NCI-H2227 treated with DMSO at 0.1 percent for 48 hours (cell line): Measurements from ENCODE around the gene IGSF3.

Experiments used
- DNase-seq: peaks from one replicate; lab custom pipeline; 2025; lab: John Stamatoyannopoulos, UW

Gene IGSF3

DNA sequence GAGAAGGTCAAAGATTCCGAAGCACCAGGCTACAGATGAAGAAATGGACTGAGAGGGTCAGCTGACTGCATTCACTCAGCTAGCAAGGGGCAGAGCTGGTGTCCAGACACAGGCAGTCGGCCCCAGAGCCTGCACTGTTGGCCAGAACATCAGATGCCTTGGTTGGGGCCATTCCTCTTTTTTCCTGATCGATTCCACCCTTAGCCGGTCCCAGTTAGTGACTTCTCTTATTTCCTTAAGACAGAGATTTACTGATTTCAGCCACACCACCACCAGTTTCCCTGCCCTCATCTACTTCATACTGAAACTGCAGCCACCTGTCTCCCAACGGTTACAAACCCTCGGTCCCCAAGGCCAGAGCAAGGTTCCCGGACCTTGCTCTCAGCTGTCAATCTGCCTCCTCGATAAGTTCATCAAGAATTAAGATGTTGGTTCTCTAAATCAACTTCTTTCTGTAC is 108.2 kb downstream of the IGSF3 start:
- no peak for DNase-seq

DNA sequence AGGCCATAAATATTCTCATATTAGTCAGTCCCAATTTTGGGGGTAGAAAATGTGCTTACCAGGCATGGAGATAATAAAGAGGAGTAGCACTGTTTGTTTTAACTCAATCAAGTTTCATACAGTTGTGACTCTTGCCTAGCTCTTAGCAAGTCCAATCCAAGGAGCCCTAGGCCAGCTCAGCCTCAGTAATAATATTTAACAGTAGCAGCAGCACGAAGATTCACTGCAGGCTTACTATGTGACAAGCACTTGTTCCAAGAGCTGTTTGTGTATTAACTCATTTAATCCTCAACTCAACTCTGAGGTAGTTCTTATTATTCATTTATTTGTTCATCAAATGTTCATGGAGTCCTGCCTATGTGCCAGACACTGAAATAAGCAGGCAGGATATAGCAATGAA is 109.0 kb downstream of the IGSF3 start:
- DNase-seq, result no peak

DNA sequence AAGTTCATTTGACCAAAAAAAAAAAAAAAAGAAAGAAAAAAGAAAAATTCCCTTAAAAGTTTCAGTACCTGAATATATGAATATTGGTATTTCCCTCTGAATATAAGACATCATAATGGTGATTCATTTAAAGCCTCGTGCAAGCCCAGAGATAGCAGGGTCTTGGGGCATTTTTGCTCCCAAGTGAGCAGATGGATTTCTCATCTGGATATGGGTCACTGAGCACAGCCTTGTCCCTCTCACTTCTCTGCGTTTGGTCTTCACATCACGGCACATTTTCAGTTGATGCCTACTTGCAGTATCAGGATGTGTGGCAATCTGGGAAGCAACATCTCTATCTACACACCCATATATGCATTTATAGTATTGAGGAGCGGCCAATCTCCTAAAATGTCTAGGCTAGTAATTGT is 109.4 kb downstream of the IGSF3 start:
- DNase-seq, result no peak

DNA sequence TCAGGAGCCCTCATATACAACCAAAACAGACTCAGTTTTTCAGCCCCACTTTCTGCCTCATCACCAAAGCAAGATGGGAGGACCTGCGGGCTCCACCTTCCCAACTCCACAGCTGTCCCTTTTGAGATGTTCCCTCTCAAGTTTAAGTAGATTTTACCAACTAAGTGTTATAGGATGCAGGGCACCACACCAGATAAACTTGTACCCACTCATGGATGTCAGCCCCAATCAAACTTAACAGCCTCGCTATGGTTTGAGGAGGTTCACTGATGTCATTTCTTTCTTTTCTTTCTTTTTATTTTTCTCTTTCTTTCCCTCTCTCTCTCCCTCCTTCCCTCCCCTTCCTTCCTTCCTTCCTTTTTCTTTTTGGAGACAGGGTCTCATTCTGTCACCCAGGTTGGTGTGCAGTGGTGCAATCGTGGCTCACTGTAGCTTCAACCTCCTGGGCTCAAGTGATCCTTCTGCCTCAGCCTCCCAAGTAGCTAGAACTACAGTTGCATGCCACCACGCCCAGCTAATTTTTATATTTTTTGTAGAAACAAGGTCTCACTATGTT is 110.1 kb downstream of the IGSF3 start:
- no peak for DNase-seq

DNA sequence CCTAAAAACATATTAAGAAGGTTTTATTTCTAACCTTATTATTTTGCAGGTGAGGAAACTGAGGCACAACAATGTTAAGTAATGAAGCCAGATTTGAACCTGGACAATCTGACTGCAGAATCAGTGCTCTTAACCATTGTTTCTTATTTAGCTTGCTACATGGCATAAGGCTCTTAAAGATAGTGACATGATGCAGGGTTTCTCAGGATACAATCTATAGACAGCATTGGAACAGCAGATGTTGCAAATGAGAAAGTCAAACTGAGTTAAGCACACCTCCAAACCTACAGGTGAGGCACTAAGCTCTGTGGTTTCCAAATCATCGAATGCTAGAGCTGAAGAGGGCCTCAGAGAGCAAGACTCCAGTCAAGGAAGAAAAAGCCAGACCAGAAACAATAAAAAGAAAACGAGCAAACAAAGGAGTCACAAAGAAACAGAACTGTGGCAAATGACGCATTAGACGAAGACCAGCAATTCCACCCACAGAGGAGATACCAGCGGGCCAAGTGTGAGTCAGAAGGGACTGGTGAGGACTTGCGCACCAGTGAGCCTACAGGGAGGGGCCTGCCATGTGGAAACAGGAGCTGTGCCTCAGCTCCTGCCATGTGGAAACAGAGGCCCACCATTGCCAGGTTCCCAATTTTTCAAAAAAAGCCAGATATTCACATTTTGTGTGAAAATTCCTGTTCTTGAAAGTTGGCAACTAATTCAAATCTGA is 111.1 kb downstream of the IGSF3 start:
- no peak for DNase-seq

DNA sequence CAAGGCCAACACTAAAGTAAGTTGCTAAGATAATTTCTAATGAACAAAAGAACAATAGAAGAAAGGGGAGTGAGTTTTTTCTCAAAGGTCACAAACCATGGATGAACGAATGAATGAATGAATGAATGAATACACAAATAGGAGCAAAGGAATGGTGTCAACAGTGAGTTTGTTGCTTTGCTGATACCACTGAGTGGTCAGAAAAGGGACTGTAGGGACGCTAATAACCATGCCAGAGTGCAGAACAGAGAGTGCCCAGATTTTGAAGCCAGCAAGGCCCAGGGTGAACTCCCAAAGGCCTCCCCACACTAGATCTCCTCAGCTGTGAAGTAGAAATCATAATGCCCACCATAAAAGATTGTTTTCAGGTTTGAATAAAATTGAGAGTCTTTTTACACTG is 112.6 kb downstream of the IGSF3 start:
- no peak for DNase-seq

DNA sequence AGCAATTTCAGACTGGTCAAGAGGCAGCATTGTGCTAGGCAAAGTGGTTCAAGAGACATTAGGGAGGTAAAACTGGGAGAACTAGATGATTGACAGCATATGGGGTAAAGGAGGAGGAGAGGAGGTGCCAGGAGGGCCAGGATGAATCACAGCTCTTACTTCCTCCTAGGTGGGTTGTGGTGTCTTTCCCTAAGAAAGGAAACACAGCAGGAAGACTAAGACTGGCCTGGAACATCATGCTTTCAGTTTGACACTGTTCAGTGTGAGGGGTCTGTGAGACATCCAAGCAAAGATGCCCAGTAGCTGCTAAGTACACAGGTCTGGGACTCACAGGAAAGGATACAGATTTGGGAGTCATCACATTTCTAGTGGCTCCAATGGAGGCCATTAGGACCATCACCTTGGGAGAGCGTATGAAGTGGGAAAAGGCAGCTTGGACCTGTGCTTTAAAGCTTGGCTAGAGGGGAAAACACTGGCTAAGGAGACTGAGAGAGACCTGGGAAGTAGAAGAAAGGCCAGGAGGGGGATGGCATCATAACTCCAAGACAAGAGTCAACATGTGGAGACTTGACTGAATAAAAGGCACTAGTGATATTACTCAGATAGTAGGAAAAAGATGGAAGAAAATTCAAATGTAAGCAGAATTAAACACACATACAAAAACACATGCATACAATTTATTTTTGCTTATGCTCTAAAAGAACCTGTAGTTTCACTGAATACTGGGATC is 114.0 kb downstream of the IGSF3 start:
- no peak for DNase-seq

DNA sequence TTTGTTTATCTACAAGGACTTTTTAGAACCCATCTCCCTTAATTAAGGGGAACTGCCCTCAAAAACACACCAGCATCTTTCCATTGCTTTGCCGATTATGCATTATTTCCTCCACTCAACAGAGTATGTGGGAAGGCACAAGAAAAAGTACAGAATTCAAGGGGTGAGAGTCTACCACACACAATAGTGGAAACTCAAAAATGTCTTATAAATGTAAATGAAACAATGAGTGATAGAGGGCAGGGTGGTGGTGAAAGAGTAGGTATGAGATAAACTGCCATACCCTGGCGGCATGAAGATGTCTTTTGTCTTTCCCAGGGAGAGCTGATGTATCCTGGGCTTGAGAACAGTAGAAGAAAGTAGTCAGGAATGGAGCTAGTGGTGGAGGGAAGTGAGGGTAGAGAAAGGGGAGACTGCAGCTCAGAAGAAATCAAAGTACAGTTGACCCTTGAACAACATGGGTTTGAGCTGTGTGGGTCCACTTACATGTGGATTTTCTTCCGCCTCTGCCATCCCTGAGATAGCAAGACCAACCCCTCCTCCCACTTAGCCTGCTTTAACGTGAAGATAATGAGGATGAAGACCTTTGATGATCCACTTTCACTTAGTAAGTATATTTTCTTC is 121.1 kb downstream of the IGSF3 start:
- no peak for DNase-seq

DNA sequence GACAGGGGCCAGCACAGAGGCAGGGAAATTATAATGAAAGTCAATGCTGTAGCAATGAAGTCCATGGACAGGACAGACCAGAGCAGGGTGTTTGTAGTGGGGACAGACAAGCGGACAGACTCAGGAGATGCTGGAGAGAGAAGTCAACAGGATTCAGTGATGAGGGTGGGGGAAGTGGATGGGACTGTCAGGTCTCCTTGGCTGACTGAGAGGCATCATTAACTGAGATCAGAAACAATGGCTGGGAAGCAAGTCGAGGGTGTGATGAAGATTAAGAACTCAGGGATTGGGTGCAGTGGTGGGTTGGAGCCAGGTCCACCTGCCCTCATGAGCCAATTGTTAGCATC is 122.2 kb downstream of the IGSF3 start:
- no peak for DNase-seq

DNA sequence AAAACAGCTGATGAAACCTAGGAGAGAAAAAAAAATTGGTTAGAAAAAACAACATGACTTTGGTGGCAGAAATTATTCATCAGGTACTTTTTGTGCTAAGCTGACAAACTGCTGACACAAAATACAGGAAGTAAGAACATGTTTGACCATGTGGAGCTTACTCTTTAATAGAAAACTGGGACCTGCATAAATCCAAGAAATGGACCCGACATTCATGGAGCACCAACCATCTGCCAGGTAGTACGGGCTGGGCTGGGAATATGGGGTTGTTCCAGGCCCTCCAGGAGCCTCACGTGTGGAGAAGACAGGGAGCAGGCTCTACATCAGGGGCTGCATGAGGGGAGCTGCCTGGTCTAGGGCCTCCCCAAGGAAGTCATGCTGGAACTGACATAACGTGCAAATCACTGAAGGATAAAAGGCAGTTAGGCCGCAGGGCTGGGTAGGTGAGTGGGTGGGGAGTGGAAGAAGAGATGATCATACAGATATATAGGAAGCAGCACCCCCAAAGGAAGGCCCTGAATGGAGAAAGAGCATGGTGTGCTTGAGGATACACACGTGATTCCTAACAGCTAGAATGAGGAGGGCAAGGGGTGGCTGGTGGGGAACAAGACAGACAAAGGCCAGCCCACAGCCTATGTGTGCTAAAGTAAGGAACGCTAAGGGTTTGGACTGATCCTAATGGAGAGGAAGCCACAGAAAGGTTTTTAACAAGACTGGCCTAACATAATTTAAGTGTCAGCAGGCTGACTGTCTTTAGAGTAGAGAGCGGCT is 122.8 kb downstream of the IGSF3 start:
- no peak for DNase-seq

GRCh38 chr1:116540088-116540487 is 127.4 kb downstream of the IGSF3 start:
- DNase-seq, result no peak

DNA sequence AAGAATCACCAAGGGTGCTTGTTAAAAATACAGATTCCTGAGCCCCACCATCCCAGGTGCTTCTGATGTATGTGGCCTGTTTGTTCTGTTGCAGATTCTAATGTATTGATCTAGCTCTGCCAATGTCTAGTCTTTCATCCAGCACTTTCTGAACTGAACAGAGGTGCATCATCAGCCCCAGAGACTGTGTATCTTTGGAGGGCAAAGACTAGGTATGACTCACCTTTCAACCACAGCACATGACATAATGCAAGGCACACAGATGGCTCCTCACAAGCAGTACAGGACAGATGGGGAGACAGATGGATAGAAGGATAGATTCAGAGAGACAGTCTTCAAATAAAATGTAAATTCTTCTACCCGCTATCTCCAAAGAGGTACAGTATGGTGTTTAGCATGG is 129.0 kb downstream of the IGSF3 start:
- no peak for DNase-seq

GRCh38 chr1:116537898-116538297 is 129.6 kb downstream of the IGSF3 start:
- no peak for DNase-seq

DNA sequence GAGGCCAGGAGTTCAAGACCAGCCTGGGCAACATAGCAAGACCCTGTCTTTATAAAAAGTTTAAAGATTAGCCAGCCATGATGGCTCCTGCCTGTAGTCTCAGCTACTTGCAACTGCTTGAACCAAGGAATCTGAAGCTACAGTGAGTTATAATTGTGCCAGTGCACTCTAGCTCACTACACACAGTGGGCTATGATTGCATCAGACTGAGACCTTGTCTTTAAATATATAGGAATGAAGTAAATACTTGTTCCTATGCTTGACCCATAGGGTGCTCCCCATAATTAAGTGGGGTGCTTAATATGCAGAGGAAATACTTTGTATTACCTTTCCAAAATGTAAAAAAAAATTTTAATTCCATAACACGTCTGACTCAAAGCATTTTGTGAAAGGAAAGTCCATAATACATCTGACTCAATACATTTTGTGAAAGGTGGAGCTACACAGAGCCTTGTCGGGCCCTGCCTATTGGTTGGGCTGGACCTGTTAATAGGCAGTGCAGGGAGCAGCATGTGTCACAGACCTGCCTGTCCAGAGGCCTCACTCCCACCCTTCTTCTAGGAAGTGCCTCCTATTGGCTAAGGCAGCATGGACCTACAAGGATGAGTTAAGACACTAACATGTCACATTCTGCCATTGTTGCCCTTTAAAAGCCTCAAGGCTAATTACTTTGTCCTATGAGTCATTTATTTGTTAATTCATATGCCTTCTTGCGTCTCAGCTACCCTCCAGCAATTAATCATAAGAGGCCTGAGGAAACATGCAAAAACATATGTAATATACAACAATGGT is 130.3 kb downstream of the IGSF3 start:
- DNase-seq, result no peak

- DNase-seq, result no peak
Measured at GRCh38 chr1:116534014-116534739, 133.4 kb downstream of the IGSF3 start.

GRCh38 chr1:116533429-116533820 is 134.1 kb downstream of the IGSF3 start:
- no peak for DNase-seq

GRCh38 chr1:116532671-116533428 is 134.7 kb downstream of the IGSF3 start:
- no peak for DNase-seq

DNA sequence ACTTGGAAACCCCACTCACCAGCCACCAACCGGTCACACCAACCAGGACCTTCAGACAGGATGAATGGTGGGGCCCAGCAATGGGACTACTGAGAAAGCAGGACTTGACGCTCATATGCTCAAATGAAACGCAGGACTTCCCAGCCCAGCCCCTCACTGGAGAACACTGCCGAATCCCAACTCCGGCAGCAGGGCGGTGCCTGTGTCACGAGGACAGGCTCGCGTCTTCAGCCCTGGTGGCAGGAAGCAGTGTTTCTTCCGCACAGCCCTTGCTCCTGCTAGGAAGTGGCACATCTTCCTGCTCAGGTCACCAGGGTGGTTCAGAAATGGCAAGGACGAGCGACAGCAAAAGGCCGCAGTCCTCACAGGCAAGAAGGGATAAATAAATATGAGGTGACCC is 135.6 kb downstream of the IGSF3 start:
- DNase-seq, result no peak

GRCh38 chr1:116529681-116530080 is 137.9 kb downstream of the IGSF3 start:
- no peak for DNase-seq

- no peak for DNase-seq
Measured at GRCh38 chr1:116529199-116529631, 138.3 kb downstream of the IGSF3 start.
